Type B pancreatic cell (in vitro differentiated cells): Measurements from ENCODE around the gene SMYD3. TPM values are rescaled to one million over a fixed set of nuclear protein-coding genes. Genes with fewer than 3 reads are reported as not detected.

Experiments used
- DNase-seq: peaks from one replicate; pipeline ENCODE4 v3.0.0; 2021; ENCODE audit warnings: mixed read lengths; ENCODE audit not compliant: unreplicated experiment; ENCODE audit errors: extremely low spot score
- H3K27ac Mint-ChIP-seq: 2 replicates; pipeline ENCODE4 v1.8.0; 2021; ENCODE audit warnings: mild to moderate bottlenecking, mixed read lengths
- H3K27me3 Mint-ChIP-seq: 2 replicates; pipeline ENCODE4 v1.8.0; 2021; ENCODE audit warnings: mixed read lengths
- H3K36me3 Mint-ChIP-seq: 2 replicates; pipeline ENCODE4 v1.8.0; 2021; ENCODE audit warnings: mixed read lengths
- H3K4me1 Mint-ChIP-seq: one replicate; pipeline ENCODE4 v1.8.0; 2021; ENCODE audit warnings: mixed read lengths; ENCODE audit not compliant: unreplicated experiment
- H3K4me3 Mint-ChIP-seq: 2 replicates; pipeline ENCODE4 v1.8.0; 2021; ENCODE audit warnings: mild to moderate bottlenecking, mixed read lengths
- H3K9me3 Mint-ChIP-seq: 2 replicates; pipeline ENCODE4 v1.8.0; 2021; ENCODE audit warnings: mixed read lengths
- CTCF ChIP-seq: fragments of 200-600 bp; sonication (generic); conservative IDR thresholded peaks from 2 replicates; pipeline ENCODE4 v1.5.0; 2021; ENCODE audit warnings: antibody characterized with exemption, mild to moderate bottlenecking
- total RNA-seq: library from RNA; stranded (reverse); gene quantifications from 2 replicates; pipeline ENCODE4 v1.2.1, GENCODE V29; 2021; ENCODE audit warnings: low replicate concordance

The SMYD3 gene
- total RNA-seq, 1 donor from 2014 or later = 19.4 TPM

GRCh38 chr1:246437961-246438360 lies 69.1 kb downstream of the SMYD3 start:
- no peak for DNase-seq
- no peak overlapping the region for H3K27ac Mint-ChIP-seq

GRCh38 chr1:246435421-246436041 lies 71.5 kb downstream of the SMYD3 start:
- TF ChIP-seq CTCF = no peak
- Mint-ChIP-seq H3K9me3 (no peaks in the 10 kb centered on the region), H3K4me1 (no peaks in the 10 kb centered on the region), H3K4me3 (no peak overlapping the region), H3K36me3 (no peaks in the 10 kb centered on the region), H3K27me3 (no peaks in the 10 kb centered on the region), H3K27ac (no peak overlapping the region)
- DNase-seq = no peak

More at GRCh38 chr1:246437961-246438360, 69.1 kb downstream of the SMYD3 start:
- H3K36me3 Mint-ChIP-seq = no peaks in the 10 kb centered on the region
- H3K4me3 Mint-ChIP-seq = no peak overlapping the region
- H3K9me3 Mint-ChIP-seq = peaks cover 4% of the 10 kb centered on the region
- TF ChIP-seq CTCF = no peak
- no peaks in the 10 kb centered on the region for H3K4me1 Mint-ChIP-seq
- H3K27me3 Mint-ChIP-seq = no peaks in the 10 kb centered on the region

- Mint-ChIP-seq H3K4me3 (no peak overlapping the region), H3K4me1 (no peaks in the 10 kb centered on the region), H3K27ac (no peak overlapping the region), H3K27me3 (no peaks in the 10 kb centered on the region), H3K36me3 (no peaks in the 10 kb centered on the region), H3K9me3 (no peaks in the 10 kb centered on the region)
- no peak for DNase-seq
- no peak for TF ChIP-seq CTCF
These were observed 72.7 kb downstream of the SMYD3 start for GRCh38 chr1:246434335-246434734.

GRCh38 chr1:246428542-246429308 lies 78.4 kb downstream of the SMYD3 start:
- Mint-ChIP-seq H3K4me1 (no peaks in the 10 kb centered on the region), H3K36me3 (no peaks in the 10 kb centered on the region), H3K27me3 (no peaks in the 10 kb centered on the region), H3K4me3 (no peak overlapping the region), H3K27ac (no peak overlapping the region), H3K9me3 (no peaks in the 10 kb centered on the region)
- no peak for TF ChIP-seq CTCF
- DNase-seq = no peak

- H3K4me1 Mint-ChIP-seq = no peaks in the 10 kb centered on the region
- no peaks in the 10 kb centered on the region for H3K27me3 Mint-ChIP-seq
- no peak overlapping the region for H3K27ac Mint-ChIP-seq
- H3K36me3 Mint-ChIP-seq = no peaks in the 10 kb centered on the region
- no peak for TF ChIP-seq CTCF
- no peak overlapping the region for H3K4me3 Mint-ChIP-seq
- DNase-seq = no peak
- no peaks in the 10 kb centered on the region for H3K9me3 Mint-ChIP-seq
These were observed 79.5 kb downstream of the SMYD3 start for GRCh38 chr1:246427611-246428010.
